B cell (primary cell): Measurements from ENCODE around the gene OR8K1. TPM values are rescaled to one million over a fixed set of nuclear protein-coding genes. Genes with fewer than 3 reads are reported as not detected.

Experiments used
- ATAC-seq: fragments of 200-7000 bp; cut with Tn5 transposase; one replicate; pipeline ENCODE4 v1.10.0; 2021; ENCODE audit warnings: low read depth, mild to moderate bottlenecking, moderate number of reproducible peaks, moderate library complexity
- CTCF ChIA-PET: fragments of 350-600 bp; sonication (Branson Sonifier 250); formaldehyde crosslinking; loops from one replicate; lab custom pipeline; 2021; ENCODE audit warnings: antibody characterized with exemption, inconsistent platforms; lab: Charles Lee
- POLR2A ChIA-PET: fragments of 350-600 bp; sonication (Branson Sonifier 250); formaldehyde crosslinking; loops from one replicate; lab custom pipeline; 2021; ENCODE audit warnings: antibody characterized with exemption; lab: Charles Lee
- DNase-seq: peaks from one replicate; pipeline ENCODE4 v3.0.0; 2013
- H2AFZ ChIP-seq: 2 replicates; pipeline ENCODE4 v1.6.1; 2012; ENCODE audit warnings: mild to moderate bottlenecking, low read depth, low read length; ENCODE audit not compliant: insufficient read depth, poor library complexity, severe bottlenecking
- H3K27ac ChIP-seq, 2 donors: 1 replicate in 1 of 2; 2 replicates in 1 of 2; pipeline ENCODE4 v1.5.1; 2012 to 2013; ENCODE audit warnings: low read length in 2 of 2, mild to moderate bottlenecking in 2 of 2, moderate library complexity in 1 of 2
- H3K27me3 ChIP-seq, 4 experiments: fragments of 200-600 bp in 1 of 4; sonication (generic) in 1 of 4; replicated peaks in 1 of 4; 1 replicate in 2 of 4; 2 replicates in 2 of 4; pipeline versions ENCODE4 v1.6.1 to v1.7.0; 2013 to 2016; ENCODE audit warnings: low read length in 3 of 4, mild to moderate bottlenecking in 2 of 4, mixed read lengths in 1 of 4, moderate library complexity in 1 of 4; ENCODE audit not compliant: insufficient read depth in 4 of 4, control insufficient read depth in 3 of 4; ENCODE audit errors: control extremely low read depth in 1 of 4
- H3K36me3 ChIP-seq, 2 experiments: replicated peaks in 1 of 2; 1 replicate in 1 of 2; 2 replicates in 1 of 2; pipeline versions ENCODE4 v1.6.1 to v1.7.1; 2013; ENCODE audit warnings: low read length in 1 of 2; ENCODE audit not compliant: insufficient read depth in 2 of 2, control insufficient read depth in 1 of 2; ENCODE audit errors: control extremely low read depth in 1 of 2, extremely low read depth in 1 of 2
- H3K4me1 ChIP-seq, 2 donors: fragments of 200-600 bp in 1 of 2; sonication (generic) in 1 of 2; 1 replicate in 1 of 2; 2 replicates in 1 of 2; pipeline versions ENCODE4 v1.5.1 to v1.6.1; 2013 to 2017; ENCODE audit warnings: low read length in 2 of 2; ENCODE audit not compliant: control insufficient read depth in 2 of 2, insufficient read depth in 2 of 2
- H3K4me2 ChIP-seq: replicated peaks from 2 replicates; pipeline ENCODE3; 2012; ENCODE audit warnings: mild to moderate bottlenecking, low read depth, low read length; ENCODE audit not compliant: poor library complexity, severe bottlenecking
- H3K4me3 ChIP-seq, 5 experiments: fragments of 200-600 bp in 1 of 5; sonication (generic) in 1 of 5; 1 replicate in 3 of 5; 2 replicates in 2 of 5; pipeline versions ENCODE4 v1.5.1 to v1.7.0; 2011 to 2016; ENCODE audit warnings: low read length in 4 of 5, mild to moderate bottlenecking in 4 of 5, low read depth in 2 of 5, control low read depth in 1 of 5, moderate library complexity in 1 of 5; ENCODE audit not compliant: insufficient read depth in 1 of 5; ENCODE audit errors: control extremely low read depth in 1 of 5, extremely low read depth in 1 of 5
- H3K79me2 ChIP-seq: fragments of 200-600 bp; sonication (generic); one replicate; pipeline ENCODE4 v1.6.0; 2016; ENCODE audit warnings: low read length; ENCODE audit not compliant: control insufficient read depth, insufficient read depth
- H3K9ac ChIP-seq: fragments of 200-600 bp; sonication (generic); 2 replicates; pipeline ENCODE4 v1.6.1; 2017; ENCODE audit warnings: mild to moderate bottlenecking, low read length, moderate library complexity
- H3K9me3 ChIP-seq, 3 donors: one replicate each; pipeline versions ENCODE4 v1.6.1 to v1.7.1; 2013; ENCODE audit warnings: low read length in 2 of 3; ENCODE audit not compliant: control insufficient read depth in 2 of 3, insufficient read depth in 1 of 3; ENCODE audit errors: control extremely low read depth in 1 of 3
- H4K20me1 ChIP-seq: 2 replicates; pipeline ENCODE4 v1.6.0; 2012; ENCODE audit warnings: mild to moderate bottlenecking, low read length; ENCODE audit not compliant: insufficient read depth, control insufficient read depth, poor library complexity, severe bottlenecking
- H3K27ac Mint-ChIP-seq: one replicate; pipeline ENCODE4 v1.8.0; 2021; ENCODE audit warnings: mixed read lengths
- H3K27me3 Mint-ChIP-seq: one replicate; pipeline ENCODE4 v1.8.0; 2021; ENCODE audit warnings: mixed read lengths
- H3K4me1 Mint-ChIP-seq: one replicate; pipeline ENCODE4 v1.8.0; 2021; ENCODE audit warnings: mixed read lengths
- H3K4me3 Mint-ChIP-seq: one replicate; pipeline ENCODE4 v1.8.0; 2021; ENCODE audit warnings: mixed read lengths
- H3K9me3 Mint-ChIP-seq: one replicate; pipeline ENCODE4 v1.8.0; 2022; ENCODE audit warnings: mixed read lengths; ENCODE audit not compliant: insufficient read depth
- CTCF ChIP-seq: fragments of 200-600 bp; IDR thresholded peaks from one replicate; pipeline ENCODE4 v1.8.0; 2022; ENCODE audit warnings: antibody characterized with exemption, mild to moderate bottlenecking
- EZH2 ChIP-seq: IDR thresholded peaks from 2 replicates; pipeline ENCODE4 v1.6.1; 2012; ENCODE audit warnings: borderline replicate concordance, low read depth, mild to moderate bottlenecking, moderate library complexity, low read length; ENCODE audit not compliant: insufficient read depth, poor library complexity, severe bottlenecking
- WGBS: methylation state at CpG from one replicate; pipeline ENCODE4 v1.1.5; 2013; ENCODE audit warnings: missing lambda C conversion rate; ENCODE audit not compliant: insufficient coverage; 5-methylcytosine and 5-hydroxymethylcytosine counted together
- intact Hi-C: fragments of 100-400 bp; cut with micrococcal nuclease; formaldehyde crosslinking; loops from one replicate; pipeline ENCODE4 v1.10.0; 2022
- polyA minus RNA-seq: library from RNA; depleted of rRNA, polyadenylated mRNA; stranded (reverse); fragments of >200 nt; gene quantifications from 2 replicates; pipeline ENCODE4 v1.2.3, GENCODE V29; 2012
- polyA plus RNA-seq: library from polyadenylated mRNA; depleted of rRNA; stranded (reverse); fragments of >200 nt; gene quantifications from 2 replicates; pipeline ENCODE4 v1.2.3, GENCODE V29; 2012
- total RNA-seq, 2 donors: library from RNA; stranded (reverse); fragments of 120-200 nt in 1 of 2; gene quantifications; 1 replicate in 1 of 2; 2 replicates in 1 of 2; pipeline versions ENCODE4 v1.2.3 to v1.2.4, GENCODE V29; 2013 to 2022

Gene OR8K1
- total RNA-seq (not detected in 2 replicates), polyA plus RNA-seq (not detected in 2 replicates), polyA minus RNA-seq (not detected in 2 replicates)
- total RNA-seq (2013) = not detected

GRCh38 chr11:56345739-56346138 is at the start of gene OR8K1:
Gene OR8K1, plus strand, starts transcription at chr11:56346039. Its CDS starts 0 bp downstream, at chr11:56346039.
- H3K4me1 Mint-ChIP-seq = no peaks in the 10 kb centered on the region
- Histone ChIP-seq H3K79me2 (no peaks in the 10 kb centered on the region), H3K4me1 (no peaks in the 10 kb centered on the region), H4K20me1 (no peaks in the 10 kb centered on the region), H3K4me2 (no peak within 1 kb of the TSS), H3K36me3 (no peaks in the 10 kb centered on the region), H3K9ac (no peak within 1 kb of the TSS), H3K4me3 (no peak within 1 kb of the TSS), H3K27me3 (no peaks in the 10 kb centered on the region), H3K27ac (no peak within 1 kb of the TSS), H3K9me3 (no peaks in the 10 kb centered on the region), H2AFZ (no peak within 1 kb of the TSS)
- CTCF ChIA-PET = no interaction called here
- intact Hi-C loops = no loop called here
- DNase-seq (no peak), ATAC-seq (no peak)
- no peak within 1 kb of the TSS for H3K4me3 Mint-ChIP-seq
- WGBS = 89% methylated on average over 1 of the region's 1 CpG
- peaks cover 8% of the 10 kb centered on the region for H3K9me3 Mint-ChIP-seq
- no peak for TF ChIP-seq EZH2
- TF ChIP-seq CTCF = no peak
- H3K27ac Mint-ChIP-seq = no peak within 1 kb of the TSS
- no peaks in the 10 kb centered on the region for H3K27me3 Mint-ChIP-seq
- POLR2A ChIA-PET = no interaction called here

DNA sequence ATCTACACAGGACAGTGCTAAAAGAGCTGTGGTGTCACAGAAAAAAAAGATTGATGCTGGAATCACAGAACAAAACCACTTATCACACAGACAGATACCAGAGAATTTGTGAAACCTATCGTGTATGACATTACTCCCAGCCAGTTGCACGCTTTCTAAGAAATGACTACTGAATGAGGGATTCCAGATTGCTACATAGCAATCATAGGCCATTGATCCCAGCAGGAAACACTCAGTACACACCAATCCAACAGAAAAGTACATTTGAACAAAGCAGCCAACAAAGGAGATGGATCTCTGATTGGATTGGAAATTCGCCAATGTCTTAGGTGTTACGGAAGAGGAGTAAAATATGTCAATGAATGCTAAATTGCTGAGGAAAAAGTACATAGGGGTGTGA is 48.9 kb upstream of the OR8K1 start:
- no peak overlapping the region for H3K27ac Mint-ChIP-seq
- Histone ChIP-seq H3K9ac (no peak overlapping the region), H3K4me2 (no peak overlapping the region), H3K4me3 (no peak overlapping the region), H3K27ac (no peak overlapping the region), H3K79me2 (no peaks in the 10 kb centered on the region), H3K36me3 (no peaks in the 10 kb centered on the region), H2AFZ (no peak overlapping the region), H3K4me1 (no peaks in the 10 kb centered on the region), H3K9me3 (no peaks in the 10 kb centered on the region), H4K20me1 (no peaks in the 10 kb centered on the region), H3K27me3 (no peaks in the 10 kb centered on the region)
- 83% methylated on average over 2 of the region's 4 CpGs for WGBS
- intact Hi-C loops = no loop called here
- H3K4me3 Mint-ChIP-seq = no peak overlapping the region
- H3K4me1 Mint-ChIP-seq = no peaks in the 10 kb centered on the region
- ATAC-seq (no peak), DNase-seq (no peak)
- H3K27me3 Mint-ChIP-seq = no peaks in the 10 kb centered on the region
- ChIA-PET CTCF (no interaction called here), POLR2A (no interaction called here)
- TF ChIP-seq EZH2 (no peak), CTCF (no peak)
- H3K9me3 Mint-ChIP-seq = peaks cover 2% of the 10 kb centered on the region
